SK-N-MC (cell line): ENCODE data around the gene MARK1.

Source experiments
- EZH2 ChIP-seq: fragments of 200-600 bp; sonication (generic); IDR thresholded peaks from one replicate; pipeline ENCODE4 v1.6.1; 2017; ENCODE audit warnings: antibody characterized with exemption
- POLR2AphosphoS5 ChIP-seq: IDR thresholded peaks from 2 replicates; pipeline ENCODE4 v1.6.1; 2012; ENCODE audit warnings: mild to moderate bottlenecking, low read depth, low read length, borderline replicate concordance

DNA sequence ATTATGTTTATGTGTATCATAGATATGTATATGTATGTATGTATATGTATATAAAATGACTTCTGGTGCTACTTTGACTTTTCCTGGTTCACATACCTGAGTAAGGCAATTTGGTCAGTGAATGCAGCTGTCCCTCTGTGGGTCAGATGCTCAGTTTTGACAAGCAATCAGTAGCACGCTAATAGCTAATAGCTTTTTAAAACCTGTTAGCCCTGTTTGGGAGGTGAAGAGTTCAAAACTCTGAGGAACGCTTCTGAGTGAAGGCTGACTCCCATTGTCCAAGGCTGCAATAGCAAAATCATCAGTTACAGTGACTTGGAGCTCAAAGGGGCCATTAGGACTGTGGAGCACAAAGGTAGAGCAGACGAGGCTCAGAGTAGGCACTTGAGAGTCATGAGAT is 67.2 kb downstream of the MARK1 start:
- TF ChIP-seq POLR2AphosphoS5 (no peak), EZH2 (no peak)
